ENCODE data around the gene PCDH9.

The PCDH9 gene

DNA sequence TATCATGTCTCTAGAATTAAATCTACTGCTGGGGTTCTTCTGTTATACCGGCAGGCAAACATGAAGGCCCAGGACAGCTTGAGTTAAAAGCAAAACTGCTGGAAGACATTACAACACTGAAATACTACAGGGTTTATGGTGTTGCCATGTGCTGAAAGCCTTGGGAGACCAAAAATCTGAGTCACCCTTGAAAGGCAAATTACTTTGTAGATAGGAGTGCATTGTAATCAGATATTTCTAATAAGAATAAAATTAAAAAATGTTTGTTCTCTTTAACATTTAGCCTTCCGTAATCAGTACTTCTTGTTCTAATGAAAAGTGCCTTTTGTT lies 181.3 kb downstream of the PCDH9 start:
- no peak overlapping the region for H3K4me3 ChIP-seq (ENCODE audit: low read depth, low read length)
- TF ChIP-seq, protein P1, sequence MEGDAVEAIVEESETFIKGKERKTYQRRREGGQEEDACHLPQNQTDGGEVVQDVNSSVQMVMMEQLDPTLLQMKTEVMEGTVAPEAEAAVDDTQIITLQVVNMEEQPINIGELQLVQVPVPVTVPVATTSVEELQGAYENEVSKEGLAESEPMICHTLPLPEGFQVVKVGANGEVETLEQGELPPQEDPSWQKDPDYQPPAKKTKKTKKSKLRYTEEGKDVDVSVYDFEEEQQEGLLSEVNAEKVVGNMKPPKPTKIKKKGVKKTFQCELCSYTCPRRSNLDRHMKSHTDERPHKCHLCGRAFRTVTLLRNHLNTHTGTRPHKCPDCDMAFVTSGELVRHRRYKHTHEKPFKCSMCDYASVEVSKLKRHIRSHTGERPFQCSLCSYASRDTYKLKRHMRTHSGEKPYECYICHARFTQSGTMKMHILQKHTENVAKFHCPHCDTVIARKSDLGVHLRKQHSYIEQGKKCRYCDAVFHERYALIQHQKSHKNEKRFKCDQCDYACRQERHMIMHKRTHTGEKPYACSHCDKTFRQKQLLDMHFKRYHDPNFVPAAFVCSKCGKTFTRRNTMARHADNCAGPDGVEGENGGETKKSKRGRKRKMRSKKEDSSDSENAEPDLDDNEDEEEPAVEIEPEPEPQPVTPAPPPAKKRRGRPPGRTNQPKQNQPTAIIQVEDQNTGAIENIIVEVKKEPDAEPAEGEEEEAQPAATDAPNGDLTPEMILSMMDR (IDR thresholded peaks at IDR 0.05; ENCODE audit: insufficient read depth, low read length, missing control alignments): no peak
- POLR2A ChIA-PET: no interaction called here
- CTCF ChIA-PET: no interaction called here
- DNase-seq (ENCODE audit: low read depth, low spot score): peak; percentile 16

DNA sequence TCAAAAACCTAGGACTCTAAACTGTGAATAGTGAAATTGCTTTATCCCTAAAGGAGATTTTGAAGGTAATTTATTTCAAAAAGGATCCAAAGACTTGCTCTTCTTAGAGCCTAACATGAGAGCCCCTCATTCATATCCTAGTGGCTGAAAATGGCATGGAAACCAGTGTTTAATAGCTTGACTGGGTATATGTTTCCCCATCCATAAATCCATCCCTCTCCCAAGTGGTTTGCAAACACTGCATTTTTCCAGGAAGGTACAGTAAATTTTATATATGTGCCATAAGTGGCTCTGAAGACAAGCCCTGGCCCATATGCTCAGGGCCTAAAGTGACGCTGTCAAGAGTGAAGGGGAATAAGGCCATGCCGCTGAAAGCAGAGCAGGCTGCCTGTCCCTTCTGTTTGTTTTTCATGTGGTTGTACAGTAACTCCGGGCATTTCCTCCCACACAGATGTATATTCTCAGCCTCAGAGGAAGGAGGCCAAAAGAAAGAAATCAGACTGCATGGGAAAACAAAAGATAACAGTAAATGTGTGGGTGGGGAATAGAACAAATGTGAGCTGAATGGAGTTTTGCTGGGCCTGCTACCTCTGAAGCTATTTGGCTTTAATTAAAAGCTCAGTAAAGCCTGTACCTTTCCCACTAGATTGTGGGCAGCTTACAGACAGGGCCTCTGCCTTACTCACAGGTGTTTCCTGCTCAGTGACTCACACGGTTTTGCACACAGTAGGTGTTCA lies 181.9 kb downstream of the PCDH9 start:
- ChIA-PET POLR2A (no interaction called here), CTCF (no interaction called here)
- DNase-seq (ENCODE audit: low read depth, low spot score): peak; percentile 34
- H3K4me3 ChIP-seq (ENCODE audit: low read depth, low read length): no peak overlapping the region
- TF ChIP-seq, protein P1 (IDR thresholded peaks at IDR 0.05; ENCODE audit: insufficient read depth, low read length, missing control alignments): no peak

DNA sequence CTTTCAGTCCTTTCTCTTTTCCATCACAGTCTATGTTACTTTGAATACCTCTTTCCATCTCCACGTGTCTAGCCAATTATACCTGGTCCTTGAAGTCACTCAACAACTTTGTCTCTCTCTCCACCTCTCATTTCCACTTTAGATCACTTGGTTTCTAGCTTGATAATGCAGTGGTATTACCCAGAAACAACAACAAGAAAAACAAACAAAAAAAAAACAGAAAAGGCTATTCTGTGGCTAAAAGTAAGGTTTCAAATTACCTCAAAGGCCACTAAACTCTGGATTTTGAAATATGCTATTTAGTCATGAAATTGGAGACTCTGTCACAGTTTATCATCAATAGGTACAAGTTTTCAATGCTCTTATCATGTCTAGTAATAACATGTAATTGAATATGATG lies 184.8 kb downstream of the PCDH9 start:
- TF ChIP-seq, protein P1 (IDR thresholded peaks at IDR 0.05; ENCODE audit: insufficient read depth, low read length, missing control alignments): no peak
- no peak for DNase-seq (ENCODE audit: low read depth, low spot score)
- H3K4me3 ChIP-seq (ENCODE audit: low read depth, low read length): no peak overlapping the region
- POLR2A ChIA-PET: no interaction called here
- CTCF ChIA-PET: no interaction called here

DNA sequence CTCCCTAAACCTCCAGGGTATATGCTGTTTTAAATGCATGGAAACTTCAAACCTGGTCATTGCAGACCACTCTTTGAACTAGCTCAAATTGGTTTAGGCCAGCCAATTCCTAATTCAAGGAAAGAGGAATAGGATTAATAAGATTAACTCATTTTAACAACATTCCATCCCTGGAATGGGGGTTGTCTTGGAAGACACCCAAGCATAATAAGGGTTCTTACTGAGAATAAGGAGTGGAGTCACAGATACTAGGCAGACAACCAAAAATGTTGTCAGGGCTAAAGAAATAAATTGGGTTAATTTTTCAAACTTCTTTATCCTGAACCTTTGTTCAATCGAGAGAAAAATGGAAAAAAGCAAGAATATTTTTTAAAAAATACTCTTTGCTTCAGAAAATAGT lies 186.2 kb downstream of the PCDH9 start:
- DNase-seq (ENCODE audit: low read depth, low spot score): no peak
- TF ChIP-seq, protein P1 (IDR thresholded peaks at IDR 0.05; ENCODE audit: insufficient read depth, low read length, missing control alignments): no peak
- ChIA-PET CTCF (no interaction called here), POLR2A (no interaction called here)
- H3K4me3 ChIP-seq (ENCODE audit: low read depth, low read length): no peak overlapping the region

DNA sequence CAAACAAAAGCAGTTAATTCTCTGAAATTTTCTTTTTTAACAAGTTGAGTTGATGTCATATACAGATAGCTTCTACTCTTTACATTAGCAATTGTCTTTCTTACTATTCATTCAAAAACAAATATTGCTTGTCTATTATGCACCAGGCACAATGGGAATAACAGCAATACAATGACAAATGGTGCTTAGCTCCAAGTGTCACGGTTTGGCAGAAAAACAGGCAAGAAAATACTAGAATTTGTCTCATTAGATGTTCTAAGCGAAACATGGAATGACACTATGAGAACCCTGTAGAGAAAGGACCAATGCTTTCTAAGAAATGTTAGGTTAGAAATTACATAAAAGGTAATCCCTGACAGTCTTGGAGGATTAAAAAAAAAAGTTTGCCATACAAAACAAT lies 187.6 kb downstream of the PCDH9 start:
- TF ChIP-seq, protein P1 (IDR thresholded peaks at IDR 0.05; ENCODE audit: insufficient read depth, low read length, missing control alignments): no peak
- CTCF ChIA-PET: no interaction called here
- DNase-seq (ENCODE audit: low read depth, low spot score): no peak
- H3K4me3 ChIP-seq (ENCODE audit: low read depth, low read length): no peak overlapping the region
- POLR2A ChIA-PET: no interaction called here

DNA sequence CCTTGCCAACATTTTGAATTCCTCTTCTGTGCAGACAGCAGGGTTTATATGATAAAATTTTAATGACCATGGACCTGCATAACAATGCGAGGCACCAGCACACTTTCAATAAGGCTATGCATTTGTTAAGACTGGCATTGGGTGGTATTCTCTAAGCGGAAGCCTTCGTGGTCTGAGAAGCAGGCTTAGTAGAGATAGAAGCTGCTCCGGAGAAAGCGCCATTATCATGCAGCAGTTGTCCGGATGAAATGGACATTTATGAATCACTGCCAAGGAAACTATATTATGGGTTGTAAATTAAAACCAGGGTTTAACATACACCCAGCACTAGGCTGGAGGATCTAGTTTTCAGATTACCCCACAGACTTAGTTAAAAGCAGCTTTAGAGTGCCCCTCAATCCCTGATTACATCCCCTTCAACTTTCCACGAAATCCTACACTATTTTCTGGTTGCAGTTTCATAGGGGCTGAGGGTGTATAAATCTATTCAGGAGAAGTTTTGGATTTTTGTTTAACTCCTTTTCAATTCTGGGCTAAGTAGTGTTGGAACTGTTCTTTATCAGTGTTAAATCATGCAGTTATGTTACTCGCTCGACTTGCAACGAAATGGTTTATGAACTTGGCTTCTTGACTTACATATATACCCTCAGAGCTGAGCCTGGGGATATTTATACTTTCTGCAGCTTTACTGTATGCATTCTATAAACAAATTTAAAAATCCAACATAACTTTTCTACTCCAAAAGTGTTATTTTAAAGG lies 193.3 kb downstream of the PCDH9 start:
- no peak for DNase-seq (ENCODE audit: low read depth, low spot score)
- TF ChIP-seq, protein P1 (IDR thresholded peaks at IDR 0.05; ENCODE audit: insufficient read depth, low read length, missing control alignments): no peak
- H3K4me3 ChIP-seq (ENCODE audit: low read depth, low read length): no peak overlapping the region
- ChIA-PET POLR2A (no interaction called here), CTCF (interaction anchor here (0.8 kb wide), 1 partner anchor 48 kb away, joined by 3 read pairs; no protein-coding TSS in a partner anchor)
